Mucosa of rectum (tissue), 2 donors: ENCODE measurements around the gene PTK7.

ENCODE experiments used
- H3K27ac ChIP-seq, 2 donors: one replicate each; pipeline ENCODE4 v1.7.0; 2013; ENCODE audit warnings: inconsistent platforms in 2 of 2, low read depth in 2 of 2, low read length in 2 of 2
- H3K27me3 ChIP-seq, 2 donors: one replicate each; pipeline ENCODE4 v1.7.0; 2013; ENCODE audit warnings: low read length in 2 of 2; ENCODE audit not compliant: control insufficient read depth in 2 of 2, insufficient read depth in 2 of 2
- H3K36me3 ChIP-seq, 2 donors: one replicate each; pipeline ENCODE4 v1.7.0; 2013; ENCODE audit warnings: low read length in 2 of 2; ENCODE audit not compliant: control insufficient read depth in 2 of 2, insufficient read depth in 2 of 2
- H3K4me1 ChIP-seq, 2 donors: one replicate each; pipeline ENCODE4 v1.7.0; 2013; ENCODE audit warnings: low read length in 2 of 2, mild to moderate bottlenecking in 1 of 2; ENCODE audit not compliant: control insufficient read depth in 2 of 2, insufficient read depth in 2 of 2
- H3K4me3 ChIP-seq, 2 donors: one replicate each; pipeline ENCODE4 v1.7.0; 2013; ENCODE audit warnings: low read length in 2 of 2
- H3K9ac ChIP-seq, 2 donors: one replicate each; pipeline ENCODE4 v1.7.0; 2013; ENCODE audit warnings: low read length in 2 of 2, low read depth in 1 of 2, mild to moderate bottlenecking in 1 of 2
- H3K9me3 ChIP-seq, 2 donors: one replicate each; pipeline ENCODE4 v1.7.0; 2013; ENCODE audit warnings: low read length in 2 of 2; ENCODE audit not compliant: control insufficient read depth in 2 of 2
- donor health status: healthy.
- donor health status: Normal muscosa, but diverticular disease.

Gene PTK7

GRCh38 chr6:43075670-43076463 lies at the start of gene PTK7:
Gene PTK7 (plus strand): TSS chr6:43076314. CDS start chr6:43076489, 175 bp downstream.
- Histone ChIP-seq H3K27me3 (peaks cover 0 to 3% of the 10 kb centered on the region in 2 donors), H3K9ac (peak within 1 kb of the TSS; percentile 56 to 70), H3K4me3 (peak within 1 kb of the TSS; percentile 56 to 66), H3K27ac (peak within 1 kb of the TSS in 1 of 2 donors; percentile 16), H3K36me3 (peaks cover 27 to 31% of the 10 kb centered on the region in 2 donors), H3K4me1 (peaks cover 0 to 8% of the 10 kb centered on the region in 2 donors), H3K9me3 (no peaks in the 10 kb centered on the region)

- Histone ChIP-seq H3K9ac (no peak overlapping the region), H3K9me3 (no peaks in the 10 kb centered on the region), H3K27ac (no peak overlapping the region), H3K36me3 (peaks cover 48 to 51% of the 10 kb centered on the region in 2 donors), H3K4me3 (no peak overlapping the region), H3K27me3 (no peaks in the 10 kb centered on the region), H3K4me1 (peaks cover 0 to 4% of the 10 kb centered on the region in 2 donors)
Observed at GRCh38 chr6:43026365-43026764, 49.7 kb upstream of the PTK7 start.

- no peak overlapping the region for H3K4me3 ChIP-seq
- H3K27ac ChIP-seq = no peak overlapping the region
- no peaks in the 10 kb centered on the region for H3K27me3 ChIP-seq
- no peak overlapping the region for H3K9ac ChIP-seq
- no peaks in the 10 kb centered on the region for H3K4me1 ChIP-seq
- peaks cover 56 to 63% of the 10 kb centered on the region in 2 donors for H3K36me3 ChIP-seq
- H3K9me3 ChIP-seq = no peaks in the 10 kb centered on the region
Observed at GRCh38 chr6:43029120-43029519, 47.0 kb upstream of the PTK7 start.

- Histone ChIP-seq H3K36me3 (peaks cover 51 to 57% of the 10 kb centered on the region in 2 donors), H3K27ac (no peak overlapping the region), H3K27me3 (no peaks in the 10 kb centered on the region), H3K9ac (no peak overlapping the region), H3K4me1 (no peaks in the 10 kb centered on the region), H3K4me3 (no peak overlapping the region), H3K9me3 (no peaks in the 10 kb centered on the region)
Observed at GRCh38 chr6:43032326-43032725, 43.8 kb upstream of the PTK7 start.

- no peaks in the 10 kb centered on the region for H3K27me3 ChIP-seq
- no peak overlapping the region for H3K9ac ChIP-seq
- no peak overlapping the region for H3K4me3 ChIP-seq
- H3K36me3 ChIP-seq = peaks cover 49 to 59% of the 10 kb centered on the region in 2 donors
- no peak overlapping the region for H3K27ac ChIP-seq
- H3K4me1 ChIP-seq = no peaks in the 10 kb centered on the region
- no peaks in the 10 kb centered on the region for H3K9me3 ChIP-seq
Observed at GRCh38 chr6:43033496-43034189, 42.5 kb upstream of the PTK7 start.

- no peak overlapping the region for H3K4me3 ChIP-seq
- H3K36me3 ChIP-seq = peaks cover 49 to 57% of the 10 kb centered on the region in 2 donors
- no peak overlapping the region for H3K9ac ChIP-seq
- no peaks in the 10 kb centered on the region for H3K9me3 ChIP-seq
- H3K27ac ChIP-seq = no peak overlapping the region
- no peaks in the 10 kb centered on the region for H3K4me1 ChIP-seq
- no peaks in the 10 kb centered on the region for H3K27me3 ChIP-seq
Observed at GRCh38 chr6:43034190-43034525, 42.0 kb upstream of the PTK7 start.

- Histone ChIP-seq H3K9ac (no peak overlapping the region), H3K4me1 (no peaks in the 10 kb centered on the region), H3K27me3 (no peaks in the 10 kb centered on the region), H3K27ac (no peak overlapping the region), H3K9me3 (no peaks in the 10 kb centered on the region), H3K4me3 (no peak overlapping the region), H3K36me3 (peaks cover 41 to 53% of the 10 kb centered on the region in 2 donors)
Observed at GRCh38 chr6:43035495-43036194, 40.5 kb upstream of the PTK7 start.

- Histone ChIP-seq H3K4me3 (no peak overlapping the region), H3K9me3 (no peaks in the 10 kb centered on the region), H3K9ac (no peak overlapping the region), H3K27ac (no peak overlapping the region), H3K36me3 (peaks cover 47 to 56% of the 10 kb centered on the region in 2 donors), H3K4me1 (no peaks in the 10 kb centered on the region), H3K27me3 (no peaks in the 10 kb centered on the region)
Observed at GRCh38 chr6:43036712-43037111, 39.4 kb upstream of the PTK7 start.

- H3K9me3 ChIP-seq = no peaks in the 10 kb centered on the region
- H3K27me3 ChIP-seq = no peaks in the 10 kb centered on the region
- H3K27ac ChIP-seq = no peak overlapping the region
- peaks cover 49 to 57% of the 10 kb centered on the region in 2 donors for H3K36me3 ChIP-seq
- H3K4me1 ChIP-seq = no peaks in the 10 kb centered on the region
- H3K4me3 ChIP-seq = no peak overlapping the region
- H3K9ac ChIP-seq = no peak overlapping the region
Observed at GRCh38 chr6:43037197-43037596, 38.9 kb upstream of the PTK7 start.

- H3K9ac ChIP-seq = no peak overlapping the region
- H3K4me1 ChIP-seq = no peaks in the 10 kb centered on the region
- no peak overlapping the region for H3K4me3 ChIP-seq
- no peaks in the 10 kb centered on the region for H3K27me3 ChIP-seq
- no peaks in the 10 kb centered on the region for H3K9me3 ChIP-seq
- H3K36me3 ChIP-seq = peaks cover 51 to 56% of the 10 kb centered on the region in 2 donors
- H3K27ac ChIP-seq = no peak overlapping the region
Observed at GRCh38 chr6:43037706-43038105, 38.4 kb upstream of the PTK7 start.
